SU-DHL-6 (cell line): ENCODE results near the gene MFNG.

ENCODE experiments used
- EZH2phosphoT487 ChIP-seq: fragments of 200-600 bp; sonication (generic), shearing (Covaris generic); conservative IDR thresholded peaks from 2 replicates; pipeline ENCODE4 v1.6.1; 2018; ENCODE audit warnings: mild to moderate bottlenecking, antibody characterized with exemption, low read length, moderate library complexity, mixed read lengths
- TF ChIP-seq, protein P1 (sequence below): fragments of 200-600 bp; sonication (generic); IDR thresholded peaks from one replicate; pipeline ENCODE4 v1.5.1; 2017; ENCODE audit warnings: antibody characterized with exemption, mild to moderate bottlenecking, low read length, moderate library complexity; ENCODE audit not compliant: insufficient read depth, poor library complexity, severe bottlenecking

DNA sequence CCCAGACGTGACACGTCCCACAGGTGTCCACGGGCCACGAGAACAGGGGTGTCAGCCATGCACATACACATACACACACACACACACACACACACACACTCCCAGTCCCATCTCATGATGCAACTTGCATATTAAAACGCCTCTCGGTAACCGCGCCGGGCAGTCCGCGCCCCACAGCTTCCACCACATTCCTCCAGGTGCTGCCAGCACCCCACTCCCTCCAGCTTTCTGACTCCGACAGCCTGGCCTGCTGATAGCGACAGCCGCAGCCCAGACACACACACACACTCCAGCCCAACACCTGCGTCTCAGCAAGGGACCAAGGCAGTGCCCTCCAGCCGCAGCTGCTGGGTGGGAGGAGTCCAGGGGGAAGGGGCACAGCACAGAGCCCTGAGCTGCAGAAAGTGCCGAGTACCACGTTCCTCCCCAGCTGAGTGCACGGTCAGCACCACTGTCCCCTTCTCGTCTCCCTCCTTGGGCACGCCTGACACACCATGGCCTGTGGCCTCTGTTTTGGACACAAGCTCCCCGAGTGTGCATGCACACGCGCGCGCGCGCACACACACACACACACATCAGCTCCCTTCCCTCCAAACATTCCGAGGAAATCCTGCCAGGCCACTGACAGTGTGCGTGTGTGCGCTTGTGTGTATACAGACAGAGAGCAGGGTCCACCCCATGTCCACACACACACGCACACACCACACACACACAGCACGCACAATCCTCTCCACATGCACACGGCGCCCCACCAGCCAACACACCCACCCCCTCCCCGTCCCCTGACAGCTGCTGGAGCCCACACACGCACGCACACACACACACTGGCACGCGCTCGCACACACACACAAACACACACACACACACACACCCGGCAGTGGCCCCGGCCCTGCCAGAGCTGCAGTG lies 60.1 kb downstream of the MFNG start:
- TF ChIP-seq, protein P1, sequence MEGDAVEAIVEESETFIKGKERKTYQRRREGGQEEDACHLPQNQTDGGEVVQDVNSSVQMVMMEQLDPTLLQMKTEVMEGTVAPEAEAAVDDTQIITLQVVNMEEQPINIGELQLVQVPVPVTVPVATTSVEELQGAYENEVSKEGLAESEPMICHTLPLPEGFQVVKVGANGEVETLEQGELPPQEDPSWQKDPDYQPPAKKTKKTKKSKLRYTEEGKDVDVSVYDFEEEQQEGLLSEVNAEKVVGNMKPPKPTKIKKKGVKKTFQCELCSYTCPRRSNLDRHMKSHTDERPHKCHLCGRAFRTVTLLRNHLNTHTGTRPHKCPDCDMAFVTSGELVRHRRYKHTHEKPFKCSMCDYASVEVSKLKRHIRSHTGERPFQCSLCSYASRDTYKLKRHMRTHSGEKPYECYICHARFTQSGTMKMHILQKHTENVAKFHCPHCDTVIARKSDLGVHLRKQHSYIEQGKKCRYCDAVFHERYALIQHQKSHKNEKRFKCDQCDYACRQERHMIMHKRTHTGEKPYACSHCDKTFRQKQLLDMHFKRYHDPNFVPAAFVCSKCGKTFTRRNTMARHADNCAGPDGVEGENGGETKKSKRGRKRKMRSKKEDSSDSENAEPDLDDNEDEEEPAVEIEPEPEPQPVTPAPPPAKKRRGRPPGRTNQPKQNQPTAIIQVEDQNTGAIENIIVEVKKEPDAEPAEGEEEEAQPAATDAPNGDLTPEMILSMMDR = no peak
- TF ChIP-seq EZH2phosphoT487 = no peak
